IMR-90 (cell line): ENCODE results near the gene ABHD12B.

Source experiments
- BHLHE40 ChIP-seq: fragments of 150-350 bp; IDR thresholded peaks from 2 replicates; pipeline ENCODE4 v1.6.1; 2016; ENCODE audit warnings: mild to moderate bottlenecking, low read depth, low read length
- CEBPB ChIP-seq: IDR thresholded peaks from 2 replicates; pipeline ENCODE4 v1.6.1; 2012; ENCODE audit warnings: low read depth, low read length, improper control_type of control experiment
- CTCF ChIP-seq: conservative IDR thresholded peaks from 2 replicates; pipeline ENCODE4 v1.5.1; 2012; ENCODE audit warnings: mild to moderate bottlenecking, low read depth, low read length, improper control_type of control experiment
- ELK1 ChIP-seq: fragments of 150-350 bp; IDR thresholded peaks from 2 replicates; pipeline ENCODE4 v1.6.1; 2016; ENCODE audit warnings: low read depth, mild to moderate bottlenecking, low read length, moderate library complexity, borderline replicate concordance
- FOS ChIP-seq: fragments of 150-350 bp; IDR thresholded peaks from 2 replicates; pipeline ENCODE4 v1.6.1; 2016; ENCODE audit warnings: low read depth, low read length
- MAFK ChIP-seq: IDR thresholded peaks from 2 replicates; pipeline ENCODE4 v1.6.1; 2012; ENCODE audit warnings: low read depth, low read length, improper control_type of control experiment
- MAZ ChIP-seq: IDR thresholded peaks from 2 replicates; pipeline ENCODE4 v1.6.1; 2012; ENCODE audit warnings: low read depth, mild to moderate bottlenecking, low read length, improper control_type of control experiment, moderate library complexity, borderline replicate concordance
- MXI1 ChIP-seq: IDR thresholded peaks from 2 replicates; pipeline ENCODE4 v1.6.1; 2012; ENCODE audit warnings: low read depth, mild to moderate bottlenecking, low read length, moderate library complexity, borderline replicate concordance
- POLR2A ChIP-seq: IDR thresholded peaks from 2 replicates; pipeline ENCODE4 v1.6.1; 2012; ENCODE audit warnings: mild to moderate bottlenecking, low read depth, low read length
- RAD21 ChIP-seq: IDR thresholded peaks from 2 replicates; pipeline ENCODE4 v1.6.1; 2012; ENCODE audit warnings: low read length, improper control_type of control experiment
- RCOR1 ChIP-seq: IDR thresholded peaks from 2 replicates; pipeline ENCODE4 v1.6.1; 2012; ENCODE audit warnings: mild to moderate bottlenecking, low read length, improper control_type of control experiment; ENCODE audit not compliant: insufficient replicate concordance
- RFX5 ChIP-seq: IDR thresholded peaks from 2 replicates; pipeline ENCODE4 v1.8.0; 2012; ENCODE audit warnings: low read depth, mild to moderate bottlenecking, low read length, moderate library complexity
- SMC3 ChIP-seq: fragments of 150-350 bp; IDR thresholded peaks from 2 replicates; pipeline ENCODE4 v1.6.1; 2016; ENCODE audit warnings: low read depth, mild to moderate bottlenecking, antibody characterized with exemption, low read length, moderate library complexity

- no peak for TF ChIP-seq BHLHE40
- no peak for TF ChIP-seq CTCF
- TF ChIP-seq MXI1: no peak
- no peak for TF ChIP-seq RAD21
- no peak for TF ChIP-seq POLR2A
- TF ChIP-seq RCOR1: no peak
- TF ChIP-seq ELK1: no peak
- TF ChIP-seq RFX5: no peak
- TF ChIP-seq MAFK: no peak
- no peak for TF ChIP-seq CEBPB
- TF ChIP-seq SMC3: no peak
- no peak for TF ChIP-seq MAZ
- no peak for TF ChIP-seq FOS
Measured at GRCh38 chr14:50932156-50932555, 60.3 kb downstream of the ABHD12B start.
